ENCODE data around the gene PDZD4.

PDZD4 gene

GRCh38 chrX:153868576-153869472 lies 38.5 kb upstream of the PDZD4 start:
- no peak for DNase-seq (ENCODE audit: low read depth)

- no peak for DNase-seq (ENCODE audit: low read depth)
Measured at GRCh38 chrX:153867671-153868070, 37.3 kb upstream of the PDZD4 start.

- no peak for DNase-seq (ENCODE audit: low read depth)
Measured at GRCh38 chrX:153867139-153867538, 36.8 kb upstream of the PDZD4 start.

GRCh38 chrX:153866302-153867019 lies 36.1 kb upstream of the PDZD4 start:
- no peak for DNase-seq (ENCODE audit: low read depth)

- DNase-seq (ENCODE audit: low read depth), result no peak
Measured at GRCh38 chrX:153865685-153866084, 35.3 kb upstream of the PDZD4 start.

- DNase-seq (ENCODE audit: low read depth), result no peak
Measured at GRCh38 chrX:153865321-153865580, 34.9 kb upstream of the PDZD4 start.

GRCh38 chrX:153864561-153865320 lies 34.4 kb upstream of the PDZD4 start:
- DNase-seq (ENCODE audit: low read depth), result no peak

GRCh38 chrX:153864101-153864500 lies 33.8 kb upstream of the PDZD4 start:
- no peak for DNase-seq (ENCODE audit: low read depth)

GRCh38 chrX:153863251-153863991 lies 33.1 kb upstream of the PDZD4 start:
- DNase-seq (ENCODE audit: low read depth), result no peak

- no peak for DNase-seq (ENCODE audit: low read depth)
Measured at GRCh38 chrX:153862369-153863250, 32.3 kb upstream of the PDZD4 start.

- DNase-seq (ENCODE audit: low read depth), result no peak
Measured at GRCh38 chrX:153861733-153862310, 31.5 kb upstream of the PDZD4 start.

- no peak for DNase-seq (ENCODE audit: low read depth)
Measured at GRCh38 chrX:153861151-153861550, 30.8 kb upstream of the PDZD4 start.

GRCh38 chrX:153857348-153857903 lies 27.1 kb upstream of the PDZD4 start:
- no peak for DNase-seq (ENCODE audit: low read depth)

GRCh38 chrX:153854702-153855101 lies 24.4 kb upstream of the PDZD4 start:
- no peak for DNase-seq (ENCODE audit: low read depth)

- no peak for DNase-seq (ENCODE audit: low read depth)
Measured at GRCh38 chrX:153853902-153854267, 23.5 kb upstream of the PDZD4 start.

- DNase-seq (ENCODE audit: low read depth), result no peak
Measured at GRCh38 chrX:153853180-153853901, 23.0 kb upstream of the PDZD4 start.

GRCh38 chrX:153851981-153852380 lies 21.6 kb upstream of the PDZD4 start:
- DNase-seq (ENCODE audit: low read depth), result no peak

- no peak for DNase-seq (ENCODE audit: low read depth)
Measured at GRCh38 chrX:153848325-153848724, 18.0 kb upstream of the PDZD4 start.

GRCh38 chrX:153845842-153846241 lies 15.5 kb upstream of the PDZD4 start:
- no peak for DNase-seq (ENCODE audit: low read depth)

GRCh38 chrX:153845195-153845594 lies 14.9 kb upstream of the PDZD4 start:
- DNase-seq (ENCODE audit: low read depth), result no peak

Data from stimulated activated CD8-positive, alpha-beta memory T cell treated with anti-CD3 and anti-CD28 coated beads, Interleukin-7, amount 100 ng/mL, for 24 hours (primary cell).